GM20000 (cell line): Measurements from ENCODE around the gene IRX4.

Experiments
- DNase-seq: peaks from one replicate; pipeline ENCODE4 v3.0.0; 2012; ENCODE audit warnings: low spot score
- TF ChIP-seq, protein P1 (sequence below): IDR thresholded peaks from 2 replicates; pipeline ENCODE4 v1.5.1; 2012; ENCODE audit warnings: mild to moderate bottlenecking, control low read depth; ENCODE audit errors: extremely low read depth, missing control alignments

IRX4 gene

DNA sequence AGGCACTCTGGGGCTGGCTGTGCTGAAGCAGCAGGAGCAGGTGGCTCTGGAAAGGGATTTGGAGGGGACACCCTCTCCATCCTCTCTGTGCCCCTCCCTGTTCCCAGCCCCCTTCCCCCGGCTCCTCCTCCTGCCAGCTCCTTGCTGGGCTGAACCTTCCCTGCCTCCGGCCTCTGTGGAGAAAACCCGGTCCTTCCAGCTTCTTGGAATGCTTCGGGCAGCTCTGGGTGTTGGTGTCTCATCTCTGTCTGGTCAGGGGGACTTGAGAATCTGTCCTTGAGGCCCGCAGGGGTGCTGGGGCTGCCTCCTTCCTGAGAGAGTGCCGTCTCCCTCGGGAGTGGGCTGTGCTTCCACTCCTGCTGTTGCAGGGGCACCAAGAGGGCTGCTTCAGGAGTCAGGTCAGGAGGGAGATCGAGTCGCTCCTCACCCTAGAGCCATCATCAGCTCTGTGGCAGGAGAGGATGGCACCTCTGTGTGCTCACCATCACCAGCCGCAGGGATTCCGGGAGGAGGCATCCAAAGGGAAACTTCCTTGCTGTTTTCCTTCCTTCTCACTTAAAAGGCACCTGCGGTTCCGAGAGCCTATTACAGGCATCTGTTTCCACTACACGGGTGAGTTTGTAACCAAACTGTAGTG lies 50.9 kb downstream of the IRX4 start:
- no peak for DNase-seq
- TF ChIP-seq, protein P1, sequence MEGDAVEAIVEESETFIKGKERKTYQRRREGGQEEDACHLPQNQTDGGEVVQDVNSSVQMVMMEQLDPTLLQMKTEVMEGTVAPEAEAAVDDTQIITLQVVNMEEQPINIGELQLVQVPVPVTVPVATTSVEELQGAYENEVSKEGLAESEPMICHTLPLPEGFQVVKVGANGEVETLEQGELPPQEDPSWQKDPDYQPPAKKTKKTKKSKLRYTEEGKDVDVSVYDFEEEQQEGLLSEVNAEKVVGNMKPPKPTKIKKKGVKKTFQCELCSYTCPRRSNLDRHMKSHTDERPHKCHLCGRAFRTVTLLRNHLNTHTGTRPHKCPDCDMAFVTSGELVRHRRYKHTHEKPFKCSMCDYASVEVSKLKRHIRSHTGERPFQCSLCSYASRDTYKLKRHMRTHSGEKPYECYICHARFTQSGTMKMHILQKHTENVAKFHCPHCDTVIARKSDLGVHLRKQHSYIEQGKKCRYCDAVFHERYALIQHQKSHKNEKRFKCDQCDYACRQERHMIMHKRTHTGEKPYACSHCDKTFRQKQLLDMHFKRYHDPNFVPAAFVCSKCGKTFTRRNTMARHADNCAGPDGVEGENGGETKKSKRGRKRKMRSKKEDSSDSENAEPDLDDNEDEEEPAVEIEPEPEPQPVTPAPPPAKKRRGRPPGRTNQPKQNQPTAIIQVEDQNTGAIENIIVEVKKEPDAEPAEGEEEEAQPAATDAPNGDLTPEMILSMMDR, result no peak

DNA sequence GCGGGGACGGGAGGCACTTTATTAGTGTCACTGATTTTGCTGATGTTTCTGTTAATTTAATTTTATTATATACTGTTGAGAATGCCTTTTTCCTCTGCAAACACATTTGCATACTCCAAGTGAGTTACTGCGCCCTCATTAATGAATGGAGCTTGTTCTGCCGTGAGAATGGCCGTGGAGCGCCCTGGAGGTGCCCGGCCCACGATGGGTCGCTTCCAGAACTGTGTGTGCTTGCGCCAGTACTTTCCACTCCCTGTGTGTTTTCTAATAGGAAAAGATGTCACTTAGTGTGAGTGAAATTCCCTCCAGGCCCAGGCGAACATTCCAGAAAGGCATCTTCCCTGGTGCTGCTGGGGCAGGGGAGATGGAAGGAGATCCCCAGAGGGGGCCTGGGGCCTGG lies 51.5 kb downstream of the IRX4 start:
- no peak for DNase-seq
- TF ChIP-seq, protein P1, result no peak

DNA sequence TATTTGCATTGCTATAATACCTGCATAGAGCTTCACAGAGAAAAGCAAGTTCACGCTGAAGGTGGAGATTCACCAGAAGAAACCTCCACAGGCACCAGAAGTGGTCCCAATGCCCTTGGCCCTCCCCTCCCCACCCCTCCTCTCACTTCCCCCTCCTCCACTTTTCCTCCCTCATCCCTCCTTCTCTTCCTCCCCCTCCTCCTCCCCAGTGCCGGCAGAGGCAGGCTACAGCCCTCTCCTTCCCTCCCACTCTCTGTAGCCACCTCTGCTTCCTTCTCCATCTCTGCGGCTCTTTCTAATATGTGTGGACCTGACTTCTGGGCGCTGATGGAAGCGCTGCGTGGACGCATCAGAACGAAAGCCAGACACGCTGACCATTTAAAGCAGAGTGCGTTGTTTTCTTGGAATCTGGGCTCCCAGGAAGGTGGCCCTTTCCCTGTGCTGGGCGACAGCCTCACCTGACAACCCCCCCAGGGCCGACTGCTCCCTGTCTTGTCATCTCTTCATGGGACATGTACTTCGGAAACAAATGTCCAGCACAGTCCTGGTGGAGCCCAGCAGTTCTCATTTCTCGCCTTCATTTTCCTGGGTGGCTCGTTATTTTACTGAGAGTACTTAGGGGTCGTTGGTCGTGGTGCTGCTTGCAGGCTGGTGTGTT lies 52.0 kb downstream of the IRX4 start:
- TF ChIP-seq, protein P1, result no peak
- no peak for DNase-seq

DNA sequence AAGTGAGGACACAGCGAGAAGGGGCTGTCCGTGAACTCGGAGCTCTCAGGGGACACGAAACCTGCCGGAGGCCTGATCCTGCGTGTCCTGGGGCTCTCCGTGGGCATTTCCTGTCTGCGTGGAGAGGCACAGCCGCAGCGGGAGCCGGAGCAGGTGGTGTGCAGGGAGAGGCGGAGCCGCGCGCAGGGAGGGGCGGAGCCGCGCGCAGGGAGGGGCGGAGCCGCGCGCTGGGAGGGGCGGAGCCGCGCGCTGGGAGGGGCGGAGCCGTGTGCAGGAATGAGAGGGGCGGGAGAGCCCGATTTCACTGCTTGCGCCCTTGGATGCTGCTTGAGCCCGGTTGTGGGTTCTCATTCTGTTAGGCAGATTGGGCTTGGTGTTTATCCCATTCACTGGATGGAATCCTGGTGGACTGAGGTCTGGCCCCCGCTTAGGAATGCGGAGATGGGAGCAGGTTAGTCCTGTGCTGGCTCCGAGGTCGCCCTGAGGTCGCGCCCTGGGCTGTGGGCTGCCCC lies 54.8 kb downstream of the IRX4 start:
- no peak for DNase-seq
- TF ChIP-seq, protein P1, result no peak
